Body of pancreas (tissue), 4 donors: Measurements from ENCODE around the gene ACER3. TPM values are rescaled to one million over a fixed set of nuclear protein-coding genes. Genes with fewer than 3 reads are reported as not detected.

ENCODE experiments used
- ATAC-seq: fragments of 150-250 bp; one replicate; pipeline ENCODE4 v1.9.1; 2016
- DNase-seq, 4 donors: peaks; one replicate each; pipeline ENCODE4 v3.0.0-alpha.2; 2019
- H3K27ac ChIP-seq, 4 donors: fragments of 200-600 bp; sonication (generic); 1 replicate in 3 of 4; 2 replicates in 1 of 4; pipeline versions ENCODE4 v1.5.1 to v1.6.1; 2016 to 2019; ENCODE audit warnings: mild to moderate bottlenecking in 1 of 4, mixed read lengths in 1 of 4, moderate library complexity in 1 of 4
- H3K27me3 ChIP-seq, 2 donors: fragments of 200-600 bp; sonication (generic); one replicate each; pipeline ENCODE4 v1.6.0; 2016; ENCODE audit warnings: mild to moderate bottlenecking in 1 of 2
- H3K36me3 ChIP-seq, 2 donors: fragments of 200-600 bp; sonication (generic); replicated peaks in 1 of 2; 2 replicates each; pipeline ENCODE4 v1.5.1; 2016; ENCODE audit warnings: low read depth in 2 of 2; ENCODE audit not compliant: insufficient read depth in 1 of 2
- H3K4me1 ChIP-seq: fragments of 200-600 bp; sonication (generic); one replicate; pipeline ENCODE4 v1.6.0; 2016
- H3K4me3 ChIP-seq, 2 donors: fragments of 200-600 bp; sonication (generic); 1 replicate in 1 of 2; 2 replicates in 1 of 2; pipeline ENCODE4 v1.5.1; 2016 to 2019
- H3K9me3 ChIP-seq, 3 donors: fragments of 200-600 bp; sonication (generic); 1 replicate in 2 of 3; 2 replicates in 1 of 3; pipeline ENCODE4 v1.5.1; 2016
- CTCF ChIP-seq, 7 experiments: fragments of 450-650 bp in 4 of 7; fragments of 200-600 bp in 3 of 7; sonication (generic) in 3 of 7; IDR thresholded peaks; one replicate each; pipeline ENCODE4 v1.5.1; 2016 to 2019; ENCODE audit warnings: antibody characterized with exemption in 7 of 7
- POLR2A ChIP-seq, 3 donors: fragments of 450-650 bp; IDR thresholded peaks; one replicate each; pipeline ENCODE4 v1.6.1; 2016; ENCODE audit warnings: antibody characterized with exemption in 3 of 3, mild to moderate bottlenecking in 2 of 3
- WGBS, 2 donors: methylation state at CpG; one replicate each; pipeline ENCODE4 v1.1.5; 2017; 5-methylcytosine and 5-hydroxymethylcytosine counted together
- intact Hi-C: fragments of 100-400 bp; cut with DNase I; formaldehyde crosslinking; loops from one replicate; pipeline ENCODE4 v1.15.1; 2023
- total RNA-seq, 2 donors: library from RNA; depleted of rRNA; stranded (reverse); fragments of >200 nt; gene quantifications; one replicate each; pipeline ENCODE4 v1.1.0, GENCODE V29; 2016

Gene ACER3
- total RNA-seq, 2 donors from 2014 or later = 4.6 to 5.2 TPM

- no peak for ATAC-seq
- no peak for DNase-seq
- no peaks in the 10 kb centered on the region for H3K9me3 ChIP-seq
- H3K27me3 ChIP-seq = no peaks in the 10 kb centered on the region
- TF ChIP-seq POLR2A (IDR thresholded peaks at IDR 0.05) (no peak), CTCF (IDR thresholded peaks at IDR 0.05) (no peak)
- no peak overlapping the region for H3K4me3 ChIP-seq
- no peak overlapping the region for H3K27ac ChIP-seq
- intact Hi-C loops = no loop called here
- no peaks in the 10 kb centered on the region for H3K36me3 ChIP-seq
- H3K4me1 ChIP-seq = peaks cover 17% of the 10 kb centered on the region
Measured at GRCh38 chr11:76832361-76832760, 28.4 kb upstream of the ACER3 start.

- H3K4me3 ChIP-seq = no peak overlapping the region
- intact Hi-C loops = no loop called here
- H3K4me1 ChIP-seq = peaks cover 30% of the 10 kb centered on the region
- WGBS, 2 donors = 82 to 86% methylated on average over 3 of the region's 3 CpGs
- H3K36me3 ChIP-seq = no peaks in the 10 kb centered on the region
- ATAC-seq (no peak), DNase-seq (no peak)
- H3K27ac ChIP-seq = no peak overlapping the region
- H3K9me3 ChIP-seq = no peaks in the 10 kb centered on the region
- no peaks in the 10 kb centered on the region for H3K27me3 ChIP-seq
- TF ChIP-seq CTCF (IDR thresholded peaks at IDR 0.05) = no peak
- no peak for TF ChIP-seq POLR2A (IDR thresholded peaks at IDR 0.05)
Measured at GRCh38 chr11:76834151-76834550, 26.6 kb upstream of the ACER3 start.

GRCh38 chr11:76835036-76835435 is 25.7 kb upstream of the ACER3 start:
- no peaks in the 10 kb centered on the region for H3K27me3 ChIP-seq
- no peak for TF ChIP-seq CTCF (IDR thresholded peaks at IDR 0.05)
- TF ChIP-seq POLR2A (IDR thresholded peaks at IDR 0.05) = no peak
- peaks cover 30% of the 10 kb centered on the region for H3K4me1 ChIP-seq
- 42 to 75% methylated on average over 2 of the region's 2 CpGs for WGBS, 2 donors
- DNase-seq = no peak
- no peak overlapping the region for H3K4me3 ChIP-seq
- no peak overlapping the region for H3K27ac ChIP-seq
- intact Hi-C loops = no loop called here
- H3K36me3 ChIP-seq = no peaks in the 10 kb centered on the region
- H3K9me3 ChIP-seq = no peaks in the 10 kb centered on the region
- ATAC-seq = no peak

- TF ChIP-seq POLR2A (IDR thresholded peaks at IDR 0.05) (no peak), CTCF (IDR thresholded peaks at IDR 0.05) (no peak)
- H3K4me3 ChIP-seq = no peak overlapping the region
- H3K9me3 ChIP-seq = no peaks in the 10 kb centered on the region
- no peaks in the 10 kb centered on the region for H3K36me3 ChIP-seq
- H3K27me3 ChIP-seq = no peaks in the 10 kb centered on the region
- H3K4me1 ChIP-seq = peaks cover 30% of the 10 kb centered on the region
- ATAC-seq = peak; percentile 76
- H3K27ac ChIP-seq = peak overlapping the region in 3 of 4 donors; percentile 12 to 45 (median 30)
- peak; percentile 53 to 73 (median 69) for DNase-seq
- intact Hi-C loops = no loop called here
- WGBS, 2 donors = 27 to 29% methylated on average over 5 of the region's 5 CpGs
Measured at GRCh38 chr11:76835928-76836612, 24.6 kb upstream of the ACER3 start.
